Neural cell (in vitro differentiated cells): ENCODE data around the gene CACNA1A. TPM values are rescaled to one million over a fixed set of nuclear protein-coding genes. Genes with fewer than 3 reads are reported as not detected.

Source experiments
- H2AFZ ChIP-seq: fragments of 200-600, 300-800 bp; sonication (generic), shearing (Covaris generic); 2 replicates; pipeline ENCODE4 v1.6.0; 2014; ENCODE audit warnings: low read depth, mild to moderate bottlenecking, antibody characterized with exemption, low read length, moderate library complexity
- H3F3A ChIP-seq: fragments of 200-600 bp; shearing (Covaris generic); 2 replicates; pipeline ENCODE4 v1.6.1; 2016; ENCODE audit warnings: mild to moderate bottlenecking, moderate library complexity, mixed read lengths, antibody characterized with exemption, low read length; ENCODE audit not compliant: insufficient read depth, poor library complexity, severe bottlenecking
- H3K27ac ChIP-seq: fragments of 200-600, 300-800 bp; sonication (generic), shearing (Covaris generic); 2 replicates; pipeline ENCODE4 v1.5.1; 2014; ENCODE audit warnings: mild to moderate bottlenecking, low read length, moderate library complexity
- H3K27me3 ChIP-seq: fragments of 300-800, 200-600 bp; sonication (generic), shearing (Covaris generic); 2 replicates; pipeline ENCODE4 v1.6.0; 2014; ENCODE audit warnings: mild to moderate bottlenecking, low read depth, low read length, moderate library complexity; ENCODE audit not compliant: insufficient read depth
- H3K36me3 ChIP-seq: fragments of 300-800, 200-600 bp; sonication (generic), shearing (Covaris generic); 2 replicates; pipeline ENCODE4 v1.5.1; 2014; ENCODE audit warnings: mild to moderate bottlenecking, antibody characterized with exemption, low read length, moderate library complexity; ENCODE audit not compliant: insufficient read depth
- H3K4me2 ChIP-seq: fragments of 300-800, 200-600 bp; sonication (generic), shearing (Covaris generic); 2 replicates; pipeline ENCODE4 v1.6.0; 2014; ENCODE audit warnings: mild to moderate bottlenecking, low read length
- H3K4me3 ChIP-seq: fragments of 300-800, 200-600 bp; sonication (generic), shearing (Covaris generic); 2 replicates; pipeline ENCODE4 v1.5.1; 2014; ENCODE audit warnings: mild to moderate bottlenecking, low read length, moderate library complexity
- H3K79me2 ChIP-seq: fragments of 200-600 bp; shearing (Covaris generic); replicated peaks from 2 replicates; pipeline ENCODE4 v1.6.0; 2014; ENCODE audit warnings: mild to moderate bottlenecking, low read length, moderate library complexity; ENCODE audit not compliant: insufficient read depth
- H3K9ac ChIP-seq: fragments of 300-800, 200-600 bp; sonication (generic), shearing (Covaris generic); 2 replicates; pipeline ENCODE4 v1.6.1; 2016; ENCODE audit warnings: mild to moderate bottlenecking, low read length, mixed read lengths
- H3K9me2 ChIP-seq: fragments of 200-600 bp; shearing (Covaris generic); 2 replicates; pipeline ENCODE4 v1.6.1; 2016; ENCODE audit warnings: mild to moderate bottlenecking, low read length, mixed read lengths; ENCODE audit not compliant: insufficient read depth
- H3K9me3 ChIP-seq: fragments of 200-600, 300-800 bp; sonication (generic), shearing (Covaris generic); 2 replicates; pipeline ENCODE4 v1.6.1; 2016; ENCODE audit warnings: mild to moderate bottlenecking, mixed run types, low read length, moderate library complexity, mixed read lengths
- H4K20me1 ChIP-seq: fragments of 200-600 bp; shearing (Covaris generic); 2 replicates; pipeline ENCODE4 v1.6.1; 2016; ENCODE audit warnings: mild to moderate bottlenecking, mixed run types; ENCODE audit not compliant: insufficient read depth
- CTCF ChIP-seq: fragments of 450-650 bp; IDR thresholded peaks from 2 replicates; pipeline ENCODE4 v1.5.1; 2014; ENCODE audit warnings: antibody characterized with exemption, mild to moderate bottlenecking, moderate library complexity; ENCODE audit not compliant: poor library complexity, severe bottlenecking
- EP300 ChIP-seq: fragments of 450-650 bp; conservative IDR thresholded peaks from 2 replicates; pipeline ENCODE4 v1.6.1; 2014; ENCODE audit warnings: antibody characterized with exemption, mild to moderate bottlenecking, moderate library complexity; ENCODE audit not compliant: poor library complexity, severe bottlenecking
- EZH2 ChIP-seq: fragments of 200-600, 300-800 bp; shearing (Covaris generic), sonication (generic); IDR thresholded peaks from 2 replicates; pipeline ENCODE4 v1.6.1; 2014; ENCODE audit warnings: antibody characterized with exemption, low read length, borderline replicate concordance, mild to moderate bottlenecking; ENCODE audit not compliant: insufficient read depth, poor library complexity, severe bottlenecking
- MXI1 ChIP-seq: fragments of 450-650 bp; conservative IDR thresholded peaks from 2 replicates; pipeline ENCODE4 v1.6.1; 2014; ENCODE audit warnings: antibody characterized with exemption, mild to moderate bottlenecking; ENCODE audit not compliant: poor library complexity, severe bottlenecking
- POLR2AphosphoS5 ChIP-seq: IDR thresholded peaks from 2 replicates; pipeline ENCODE4 v1.6.1; 2012
- RAD21 ChIP-seq: fragments of 450-650 bp; conservative IDR thresholded peaks from 2 replicates; pipeline ENCODE4 v1.6.1; 2014; ENCODE audit warnings: antibody characterized with exemption, mild to moderate bottlenecking, moderate library complexity
- REST ChIP-seq: IDR thresholded peaks from 2 replicates; pipeline ENCODE4 v1.6.1; 2012; ENCODE audit warnings: borderline replicate concordance
- SMC3 ChIP-seq: fragments of 450-650 bp; conservative IDR thresholded peaks from 2 replicates; pipeline ENCODE4 v1.6.1; 2014; ENCODE audit warnings: antibody characterized with exemption, mild to moderate bottlenecking, moderate library complexity; ENCODE audit not compliant: poor library complexity
- TAF1 ChIP-seq: IDR thresholded peaks from 2 replicates; pipeline ENCODE4 v1.6.1; 2012; ENCODE audit warnings: low read depth
- polyA plus RNA-seq: library from polyadenylated mRNA; depleted of rRNA; stranded (reverse); fragments of >200 nt; gene quantifications from 2 replicates; pipeline ENCODE4 v1.2.3, GENCODE V29; 2014

Gene CACNA1A
- polyA plus RNA-seq, 1 donor from 2014 or later = 6.9 TPM

- Histone ChIP-seq H3K79me2 (no peaks in the 10 kb centered on the region), H3K27ac (no peak overlapping the region), H3K4me3 (no peak overlapping the region), H3K9me2 (no peaks in the 10 kb centered on the region), H2AFZ (no peak overlapping the region), H3K9me3 (no peaks in the 10 kb centered on the region), H3K27me3 (no peaks in the 10 kb centered on the region), H3K4me2 (no peak overlapping the region), H3F3A (no peaks in the 10 kb centered on the region), H3K9ac (no peak overlapping the region), H3K36me3 (peaks cover 5% of the 10 kb centered on the region), H4K20me1 (no peaks in the 10 kb centered on the region)
- TF ChIP-seq EZH2 (no peak), CTCF (no peak), POLR2AphosphoS5 (no peak), EP300 (no peak), TAF1 (no peak), MXI1 (no peak), REST (no peak), RAD21 (no peak), SMC3 (no peak)
Measured at GRCh38 chr19:13226983-13227382, 279.3 kb downstream of the CACNA1A start.

GRCh38 chr19:13225973-13226865 lies 280.1 kb downstream of the CACNA1A start:
- H4K20me1 ChIP-seq = no peaks in the 10 kb centered on the region
- no peak for TF ChIP-seq CTCF
- TF ChIP-seq MXI1 = no peak
- no peak for TF ChIP-seq SMC3
- no peak for TF ChIP-seq RAD21
- no peak for TF ChIP-seq EZH2
- TF ChIP-seq POLR2AphosphoS5 = no peak
- TF ChIP-seq EP300 = no peak
- TF ChIP-seq REST = no peak
- no peak for TF ChIP-seq TAF1
- no peaks in the 10 kb centered on the region for H3F3A ChIP-seq
- H3K27ac ChIP-seq = no peak overlapping the region
- no peaks in the 10 kb centered on the region for H3K9me2 ChIP-seq
- H3K9me3 ChIP-seq = no peaks in the 10 kb centered on the region
- H3K27me3 ChIP-seq = no peaks in the 10 kb centered on the region
- H3K4me2 ChIP-seq = no peak overlapping the region
- H3K4me3 ChIP-seq = no peak overlapping the region
- peaks cover 5% of the 10 kb centered on the region for H3K36me3 ChIP-seq
- no peak overlapping the region for H3K9ac ChIP-seq
- no peaks in the 10 kb centered on the region for H3K79me2 ChIP-seq
- no peak overlapping the region for H2AFZ ChIP-seq
